HG03139 (cell line): ENCODE measurements around the gene TMEM205.
A peak's percentile ranks its signal among the peaks of the same experiment; 100 is the strongest.
"Not testable (repeated sequence)": the region's sequence is repeated elsewhere in the genome, so short reads cannot be mapped to it uniquely, and the experiment has no call there.

Experiments used
- ATAC-seq: cut with Tn5 transposase; IDR thresholded peaks from one replicate; pipeline ENCODE4 v1.9.1; 2021; ENCODE audit not compliant: unreplicated experiment

Gene TMEM205

GRCh38 chr19:11346104-11346940 is at the start of gene TMEM205, which contains the start of gene CCDC159:
Gene TMEM205, minus strand, starts transcription at chr19:11346268. Its CDS starts 649 bp downstream, at chr19:11345619.
Gene CCDC159, plus strand, starts transcription at chr19:11346519. Its CDS starts 88 bp downstream, at chr19:11346607.
- peak; percentile 76 for ATAC-seq

GRCh38 chr19:11390933-11391680 is 45.0 kb upstream of the TMEM205 start:
- ATAC-seq: no peak

GRCh38 chr19:11390359-11390758 is 44.3 kb upstream of the TMEM205 start:
- ATAC-seq: no peak

- no peak for ATAC-seq
Measured at GRCh38 chr19:11387162-11388034, 41.3 kb upstream of the TMEM205 start.

- no peak for ATAC-seq
Measured at GRCh38 chr19:11384778-11385129, 38.7 kb upstream of the TMEM205 start.

- ATAC-seq: no peak
Measured at GRCh38 chr19:11383706-11384048, 37.6 kb upstream of the TMEM205 start.

- no peak for ATAC-seq
Measured at GRCh38 chr19:11382898-11383705, 37.0 kb upstream of the TMEM205 start.

- peak; percentile 64 for ATAC-seq
Measured at GRCh38 chr19:11380653-11381537, 34.8 kb upstream of the TMEM205 start.

GRCh38 chr19:11379857-11380350 is 33.8 kb upstream of the TMEM205 start:
- no peak for ATAC-seq

GRCh38 chr19:11379269-11379845 is 33.3 kb upstream of the TMEM205 start:
- ATAC-seq: not testable (repeated sequence)

GRCh38 chr19:11378319-11379189 is 32.5 kb upstream of the TMEM205 start:
- no peak for ATAC-seq

- no peak for ATAC-seq
Measured at GRCh38 chr19:11377756-11378155, 31.7 kb upstream of the TMEM205 start.

- no peak for ATAC-seq
Measured at GRCh38 chr19:11377237-11377636, 31.2 kb upstream of the TMEM205 start.

GRCh38 chr19:11375143-11375948 is 29.3 kb upstream of the TMEM205 start:
- no peak for ATAC-seq

GRCh38 chr19:11374433-11375142 is 28.5 kb upstream of the TMEM205 start, which contains the start of gene SWSAP1:
Gene SWSAP1, plus strand, starts transcription at chr19:11374666. Its CDS starts 15 bp downstream, at chr19:11374681.
- ATAC-seq: peak; percentile 81

GRCh38 chr19:11373885-11374432 is 27.9 kb upstream of the TMEM205 start:
- no peak for ATAC-seq
